Keratinocyte (primary cell): ENCODE measurements around the gene IRX4. TPM values are rescaled to one million over a fixed set of nuclear protein-coding genes. Genes with fewer than 3 reads are reported as not detected.

ENCODE experiments used
- DNase-seq: peaks from one replicate; pipeline ENCODE4 v3.0.0-alpha.2; 2011; ENCODE audit warnings: low read depth, missing footprints, low spot score
- FAIRE-seq: peaks from 2 replicates; lab custom pipeline; 2011; peaks lifted over from hg19 to GRCh38; lab: Jason Lieb, UNC
- H2AFZ ChIP-seq: 2 replicates; pipeline ENCODE4 v1.6.0; 2012; ENCODE audit warnings: low read length, control low read depth, inconsistent platforms; ENCODE audit not compliant: control insufficient read depth
- H3K27ac ChIP-seq: 2 replicates; pipeline ENCODE4 v1.5.1; 2011; ENCODE audit warnings: low read length; ENCODE audit not compliant: control insufficient read depth, insufficient read depth
- H3K27me3 ChIP-seq: 3 replicates; pipeline ENCODE4 v1.6.0; 2011; ENCODE audit warnings: low read length; ENCODE audit not compliant: control insufficient read depth, insufficient read depth; ENCODE audit errors: extremely low read depth
- H3K36me3 ChIP-seq, 2 experiments: 2 replicates in 1 of 2; 3 replicates in 1 of 2; pipeline ENCODE4 v1.5.1; 2011; ENCODE audit warnings: low read length in 2 of 2, mild to moderate bottlenecking in 1 of 2; ENCODE audit not compliant: control insufficient read depth in 2 of 2, insufficient read depth in 2 of 2; ENCODE audit errors: extremely low read depth in 1 of 2
- H3K4me1 ChIP-seq: 3 replicates; pipeline ENCODE4 v1.5.1; 2011; ENCODE audit warnings: low read length; ENCODE audit not compliant: control insufficient read depth, insufficient read depth; ENCODE audit errors: extremely low read depth
- H3K4me2 ChIP-seq: 3 replicates; pipeline ENCODE4 v1.6.0; 2011; ENCODE audit warnings: low read depth, low read length; ENCODE audit not compliant: control insufficient read depth, insufficient read depth; ENCODE audit errors: extremely low read depth
- H3K4me3 ChIP-seq, 3 experiments: fragments of 200-600 bp in 1 of 3; sonication (generic) in 1 of 3; 2 replicates in 2 of 3; 3 replicates in 1 of 3; pipeline ENCODE4 v1.5.1; 2011 to 2016; ENCODE audit warnings: low read length in 3 of 3, mild to moderate bottlenecking in 3 of 3, control low read depth in 2 of 3, inconsistent platforms in 1 of 3, low read depth in 1 of 3, mixed read lengths in 1 of 3, mixed run types in 1 of 3, moderate library complexity in 1 of 3; ENCODE audit not compliant: control insufficient read depth in 2 of 3, insufficient read depth in 2 of 3; ENCODE audit errors: extremely low read depth in 1 of 3
- H3K79me2 ChIP-seq: 2 replicates; pipeline ENCODE4 v1.6.0; 2012; ENCODE audit warnings: low read length; ENCODE audit not compliant: control insufficient read depth, insufficient read depth
- H3K9ac ChIP-seq: 3 replicates; pipeline ENCODE4 v1.6.0; 2011; ENCODE audit warnings: low read length; ENCODE audit not compliant: control insufficient read depth, insufficient read depth; ENCODE audit errors: extremely low read depth
- H3K9me1 ChIP-seq: 3 replicates; pipeline ENCODE4 v1.6.0; 2011; ENCODE audit warnings: low read length; ENCODE audit not compliant: control insufficient read depth, insufficient read depth; ENCODE audit errors: extremely low read depth
- H3K9me3 ChIP-seq: 2 replicates; pipeline ENCODE4 v1.5.1; 2012; ENCODE audit warnings: low read depth, low read length; ENCODE audit not compliant: control insufficient read depth
- H4K20me1 ChIP-seq: 3 replicates; pipeline ENCODE4 v1.6.0; 2011; ENCODE audit warnings: low read length; ENCODE audit not compliant: control insufficient read depth, insufficient read depth; ENCODE audit errors: extremely low read depth
- CTCF ChIP-seq, 3 experiments: IDR thresholded peaks in 1 of 3; conservative IDR thresholded peaks in 1 of 3; optimal IDR thresholded peaks in 1 of 3; 2 replicates in 2 of 3; 3 replicates in 1 of 3; pipeline versions ENCODE3 to v1.5.1; 2011; ENCODE audit warnings: low read length in 3 of 3, mild to moderate bottlenecking in 3 of 3, moderate library complexity in 2 of 3, control low read depth in 1 of 3, inconsistent platforms in 1 of 3; ENCODE audit not compliant: insufficient read depth in 2 of 3; ENCODE audit errors: extremely low read depth in 1 of 3
- EZH2 ChIP-seq: IDR thresholded peaks from one replicate; pipeline ENCODE4 v1.6.1; 2012; ENCODE audit warnings: inconsistent platforms, mild to moderate bottlenecking, low read length, moderate library complexity
- dilution Hi-C: fragments of 300-500 bp; cut with MboI; formaldehyde crosslinking; loops from one replicate; pipeline ENCODE4 v1.7.0; 2020; ENCODE audit warnings: low sequenced_read_pairs; ENCODE audit not compliant: extremely low pct_ligation_motif_present
- polyA plus RNA-seq, 5 experiments: library from polyadenylated mRNA; depleted of rRNA in 3 of 5; stranded (reverse) in 3 of 5; stranded (forward) in 1 of 5; unstranded in 1 of 5; fragments of >200 nt; gene quantifications; 1 replicate in 1 of 5; 2 replicates in 3 of 5; 3 replicates in 1 of 5; pipeline versions ENCODE4 v1.2.1 to v1.2.3, GENCODE V29; 2011 to 2012; ENCODE audit warnings: missing spikeins in 2 of 5, low read depth in 1 of 5, low replicate concordance in 1 of 5

IRX4 gene
- polyA plus RNA-seq, 1 donor (not counting 4 experiments of a cell fraction or from before 2014, with no cell fraction given) = 18.2 TPM

GRCh38 chr5:1890296-1890695, 7.6 kb upstream of the IRX4 start:
- H3K9me3 ChIP-seq = no peaks in the 10 kb centered on the region
- H3K36me3 ChIP-seq = no peaks in the 10 kb centered on the region
- H3K4me3 ChIP-seq = no peak overlapping the region
- peaks cover 23% of the 10 kb centered on the region for H3K4me1 ChIP-seq
- H3K9ac ChIP-seq = no peak overlapping the region
- H3K27me3 ChIP-seq = no peaks in the 10 kb centered on the region
- H3K9me1 ChIP-seq = no peaks in the 10 kb centered on the region
- FAIRE-seq (no peak), DNase-seq (no peak)
- H4K20me1 ChIP-seq = no peaks in the 10 kb centered on the region
- no peak overlapping the region for H3K27ac ChIP-seq
- no peak for TF ChIP-seq CTCF (optimal IDR thresholded peaks at IDR 0.05 in 1 of 3, IDR thresholded peaks at IDR 0.05 in 1 of 3, conservative IDR thresholded peaks at IDR 0.05 in 1 of 3; ENCODE audit: extremely low read depth in 1 of 3, insufficient read depth in 2 of 3, low read length in 3 of 3)
- no peak for TF ChIP-seq EZH2
- no peak overlapping the region for H3K4me2 ChIP-seq
- no peak overlapping the region for H2AFZ ChIP-seq
- dilution Hi-C loops = no loop called here
- H3K79me2 ChIP-seq = peaks cover 14% of the 10 kb centered on the region

GRCh38 chr5:1889321-1890065, 6.8 kb upstream of the IRX4 start:
- Histone ChIP-seq H3K27ac (peak overlapping the region; percentile 32), H4K20me1 (no peaks in the 10 kb centered on the region)

More at GRCh38 chr5:1889321-1890065, 6.8 kb upstream of the IRX4 start:
- Histone ChIP-seq H3K79me2 (peaks cover 20% of the 10 kb centered on the region), H3K4me1 (peaks cover 23% of the 10 kb centered on the region), H3K9me1 (no peaks in the 10 kb centered on the region), H3K4me2 (peak overlapping the region; percentile 11), H3K4me3 (no peak overlapping the region), H3K27me3 (no peaks in the 10 kb centered on the region), H3K36me3 (no peaks in the 10 kb centered on the region), H3K9ac (no peak overlapping the region), H2AFZ (no peak overlapping the region), H3K9me3 (no peaks in the 10 kb centered on the region)
- dilution Hi-C loops = no loop called here
- no peak for DNase-seq
- no peak for FAIRE-seq
- no peak for TF ChIP-seq EZH2
- TF ChIP-seq CTCF (optimal IDR thresholded peaks at IDR 0.05 in 1 of 3, IDR thresholded peaks at IDR 0.05 in 1 of 3, conservative IDR thresholded peaks at IDR 0.05 in 1 of 3; ENCODE audit: extremely low read depth in 1 of 3, insufficient read depth in 2 of 3, low read length in 3 of 3) = no peak
